GM20000 (cell line): ENCODE measurements around the gene VPREB1.
A peak's percentile ranks its signal among the peaks of the same experiment; 100 is the strongest.

Source experiments
- DNase-seq: peaks from one replicate; pipeline ENCODE4 v3.0.0; 2012; ENCODE audit warnings: low spot score
- TF ChIP-seq, protein P1 (sequence below): IDR thresholded peaks from 2 replicates; pipeline ENCODE4 v1.5.1; 2012; ENCODE audit warnings: mild to moderate bottlenecking, control low read depth; ENCODE audit errors: extremely low read depth, missing control alignments

Gene VPREB1, protein sequence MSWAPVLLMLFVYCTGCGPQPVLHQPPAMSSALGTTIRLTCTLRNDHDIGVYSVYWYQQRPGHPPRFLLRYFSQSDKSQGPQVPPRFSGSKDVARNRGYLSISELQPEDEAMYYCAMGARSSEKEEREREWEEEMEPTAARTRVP

DNA sequence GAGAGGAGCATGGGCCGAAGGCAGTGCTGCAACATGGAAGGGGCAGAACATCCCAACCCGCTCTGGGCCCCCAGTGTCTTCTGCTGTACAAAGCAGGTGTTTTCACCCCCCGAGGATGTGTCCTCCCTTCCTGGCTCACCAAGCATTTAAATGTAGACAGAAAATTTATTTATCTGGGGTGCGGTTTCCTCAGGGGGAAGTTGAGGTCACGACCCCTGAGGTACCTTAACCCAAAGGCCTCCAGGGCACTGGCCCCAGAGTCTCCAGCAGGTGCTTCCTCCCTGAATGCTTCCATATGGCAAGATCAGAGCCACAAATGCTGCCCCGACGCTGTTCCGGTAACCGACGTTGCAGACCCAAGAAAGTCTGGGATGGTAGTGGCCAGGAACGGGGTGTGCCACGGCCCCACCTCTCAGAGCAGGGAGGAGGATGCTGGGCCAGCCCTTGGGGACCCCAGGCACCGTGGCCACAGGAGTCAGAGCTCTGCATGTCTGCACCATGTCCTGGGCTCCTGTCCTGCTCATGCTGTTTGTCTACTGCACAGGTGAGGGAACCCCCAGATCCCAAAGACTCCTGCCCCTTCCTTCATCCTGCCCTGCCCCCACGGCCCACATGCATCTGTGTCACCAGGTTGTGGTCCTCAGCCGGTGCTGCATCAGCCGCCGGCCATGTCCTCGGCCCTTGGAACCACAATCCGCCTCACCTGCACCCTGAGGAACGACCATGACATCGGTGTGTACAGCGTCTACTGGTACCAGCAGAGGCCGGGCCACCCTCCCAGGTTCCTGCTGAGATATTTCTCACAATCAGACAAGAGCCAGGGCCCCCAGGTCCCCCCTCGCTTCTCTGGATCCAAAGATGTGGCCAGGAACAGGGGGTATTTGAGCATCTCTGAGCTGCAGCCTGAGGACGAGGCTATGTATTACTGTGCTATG, at the start of gene VPREB1:
VPREB1 (plus strand) TSS at position 471 of the 935 bp plus-strand sequence; CDS start at position 499, 28 bp downstream.
- TF ChIP-seq, protein P1, sequence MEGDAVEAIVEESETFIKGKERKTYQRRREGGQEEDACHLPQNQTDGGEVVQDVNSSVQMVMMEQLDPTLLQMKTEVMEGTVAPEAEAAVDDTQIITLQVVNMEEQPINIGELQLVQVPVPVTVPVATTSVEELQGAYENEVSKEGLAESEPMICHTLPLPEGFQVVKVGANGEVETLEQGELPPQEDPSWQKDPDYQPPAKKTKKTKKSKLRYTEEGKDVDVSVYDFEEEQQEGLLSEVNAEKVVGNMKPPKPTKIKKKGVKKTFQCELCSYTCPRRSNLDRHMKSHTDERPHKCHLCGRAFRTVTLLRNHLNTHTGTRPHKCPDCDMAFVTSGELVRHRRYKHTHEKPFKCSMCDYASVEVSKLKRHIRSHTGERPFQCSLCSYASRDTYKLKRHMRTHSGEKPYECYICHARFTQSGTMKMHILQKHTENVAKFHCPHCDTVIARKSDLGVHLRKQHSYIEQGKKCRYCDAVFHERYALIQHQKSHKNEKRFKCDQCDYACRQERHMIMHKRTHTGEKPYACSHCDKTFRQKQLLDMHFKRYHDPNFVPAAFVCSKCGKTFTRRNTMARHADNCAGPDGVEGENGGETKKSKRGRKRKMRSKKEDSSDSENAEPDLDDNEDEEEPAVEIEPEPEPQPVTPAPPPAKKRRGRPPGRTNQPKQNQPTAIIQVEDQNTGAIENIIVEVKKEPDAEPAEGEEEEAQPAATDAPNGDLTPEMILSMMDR, result no peak
- peak; percentile 2 for DNase-seq

DNA sequence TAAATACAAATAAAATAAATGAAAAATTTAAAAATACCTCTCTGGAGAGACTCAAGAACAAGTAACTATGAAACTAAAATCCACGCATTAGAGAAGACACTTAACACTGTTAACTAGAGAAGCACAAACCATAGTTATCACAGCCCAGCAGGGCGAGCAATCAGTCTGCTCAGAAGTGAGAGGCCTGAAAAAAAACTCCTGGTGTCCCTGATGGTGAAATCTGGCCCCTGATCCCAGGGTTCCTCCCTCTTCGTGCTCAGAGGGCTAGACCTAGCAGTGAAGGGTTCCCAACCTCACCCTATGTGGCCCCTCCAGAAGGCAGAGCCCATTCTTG, 49.7 kb upstream of the VPREB1 start:
- no peak for DNase-seq
- TF ChIP-seq, protein P1, result no peak

DNA sequence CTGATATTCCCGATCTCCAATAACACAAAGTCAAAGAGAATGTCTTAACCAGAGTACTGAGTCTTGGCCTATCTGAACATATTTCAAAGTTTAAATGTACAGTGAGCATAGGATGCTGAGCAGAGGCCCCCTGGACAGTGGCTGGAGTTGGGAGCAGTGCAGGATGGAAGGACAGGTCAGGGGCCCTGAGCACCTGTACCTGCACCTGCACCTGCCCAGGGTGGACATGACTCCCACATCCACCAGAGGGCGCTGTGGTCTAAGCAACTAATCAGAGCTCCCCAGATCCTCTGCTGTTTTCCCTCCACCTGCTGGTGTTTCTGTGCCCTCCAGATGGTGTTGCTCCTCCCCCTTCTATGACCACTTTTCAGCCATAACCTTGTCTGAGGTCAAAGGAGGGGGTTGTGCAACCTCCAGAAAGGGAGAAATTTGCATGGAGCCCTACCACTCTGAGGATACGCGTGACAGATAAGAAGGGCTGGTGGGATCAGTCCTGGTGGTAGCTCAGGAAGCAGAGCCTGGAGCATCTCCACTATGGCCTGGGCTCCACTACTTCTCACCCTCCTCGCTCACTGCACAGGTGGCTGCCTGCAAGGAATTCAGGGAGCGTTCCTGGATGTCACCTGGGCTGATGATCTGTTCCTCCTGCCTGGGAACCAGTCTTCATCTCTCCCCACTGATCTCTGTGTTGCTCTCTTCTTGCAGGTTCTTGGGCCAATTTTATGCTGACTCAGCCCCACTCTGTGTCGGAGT, 49.1 kb upstream of the VPREB1 start:
- TF ChIP-seq, protein P1, result peak; percentile 67
- peak; percentile 81 for DNase-seq

DNA sequence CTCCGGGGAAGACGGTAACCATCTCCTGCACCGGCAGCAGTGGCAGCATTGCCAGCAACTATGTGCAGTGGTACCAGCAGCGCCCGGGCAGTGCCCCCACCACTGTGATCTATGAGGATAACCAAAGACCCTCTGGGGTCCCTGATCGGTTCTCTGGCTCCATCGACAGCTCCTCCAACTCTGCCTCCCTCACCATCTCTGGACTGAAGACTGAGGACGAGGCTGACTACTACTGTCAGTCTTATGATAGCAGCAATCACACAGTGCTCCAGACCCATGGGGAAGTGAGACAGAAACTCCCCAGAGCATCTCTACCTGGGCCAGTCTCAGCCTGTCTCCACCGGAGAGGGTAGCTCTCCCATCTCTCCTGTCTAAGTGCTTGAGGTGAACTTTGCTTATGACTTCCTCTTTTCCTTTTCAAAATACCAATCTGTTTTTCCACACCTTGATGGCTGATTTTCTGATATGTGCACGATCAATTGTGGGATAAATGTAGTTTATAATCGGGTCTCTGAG, 48.5 kb upstream of the VPREB1 start:
- TF ChIP-seq, protein P1, result no peak
- DNase-seq, result peak; percentile 70

DNA sequence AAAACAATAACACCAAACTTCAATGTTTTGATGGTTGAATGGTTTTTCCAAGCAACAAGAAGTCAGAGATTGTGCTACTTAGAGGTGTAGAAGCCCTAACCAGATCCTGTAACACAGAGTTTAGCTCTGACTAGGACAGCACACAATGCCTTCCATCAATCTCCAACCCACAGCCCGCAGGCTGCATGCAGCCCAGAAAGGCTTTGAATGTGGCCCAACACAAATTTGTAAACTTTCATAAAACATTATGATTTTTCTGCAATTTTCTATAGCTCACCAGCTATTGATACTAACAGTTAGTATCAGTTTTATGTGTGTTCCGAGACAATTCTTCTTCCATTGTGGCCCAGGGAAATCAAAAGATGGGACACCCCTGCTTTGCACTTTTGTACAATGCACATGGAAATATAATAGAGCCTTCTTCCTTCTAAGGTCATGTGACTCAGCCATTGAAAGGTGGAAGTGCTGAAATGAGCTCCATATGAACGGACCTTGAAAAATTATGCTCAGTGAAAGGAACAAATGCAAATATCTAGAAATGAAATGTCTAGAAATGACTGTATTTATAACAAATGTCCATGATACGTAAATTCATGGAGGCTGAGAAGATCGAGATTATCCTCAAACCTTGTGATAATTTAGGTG, 47.6 kb upstream of the VPREB1 start:
- TF ChIP-seq, protein P1, result no peak
- no peak for DNase-seq

DNA sequence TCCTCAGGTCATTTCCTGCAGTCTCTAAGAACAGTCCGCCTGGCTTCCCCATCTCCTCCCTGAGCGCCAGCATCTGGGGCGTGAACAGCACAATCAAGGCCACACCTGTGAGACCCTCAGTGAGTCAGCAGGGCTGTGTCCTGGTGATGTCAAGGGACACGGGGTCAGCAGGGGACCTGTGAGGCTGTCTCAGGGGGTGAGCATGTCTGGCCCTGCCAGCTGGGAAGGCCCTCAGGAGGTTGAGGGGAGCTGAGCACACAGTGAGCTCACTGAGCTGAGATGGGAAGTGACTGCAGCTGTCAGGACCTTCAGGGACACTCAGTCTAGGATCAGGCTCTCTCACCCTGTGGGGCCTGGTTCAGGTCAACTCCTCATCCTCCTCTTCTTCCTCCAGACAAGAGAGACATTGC, 46.6 kb upstream of the VPREB1 start:
- no peak for DNase-seq
- TF ChIP-seq, protein P1, result no peak
